COLO668 (cell line): Measurements from ENCODE around the gene GAD1.

Source experiments
- DNase-seq: peaks from one replicate; lab custom pipeline; 2025; ENCODE audit not compliant: unreplicated experiment; lab: John Stamatoyannopoulos, UW

Gene GAD1

DNA sequence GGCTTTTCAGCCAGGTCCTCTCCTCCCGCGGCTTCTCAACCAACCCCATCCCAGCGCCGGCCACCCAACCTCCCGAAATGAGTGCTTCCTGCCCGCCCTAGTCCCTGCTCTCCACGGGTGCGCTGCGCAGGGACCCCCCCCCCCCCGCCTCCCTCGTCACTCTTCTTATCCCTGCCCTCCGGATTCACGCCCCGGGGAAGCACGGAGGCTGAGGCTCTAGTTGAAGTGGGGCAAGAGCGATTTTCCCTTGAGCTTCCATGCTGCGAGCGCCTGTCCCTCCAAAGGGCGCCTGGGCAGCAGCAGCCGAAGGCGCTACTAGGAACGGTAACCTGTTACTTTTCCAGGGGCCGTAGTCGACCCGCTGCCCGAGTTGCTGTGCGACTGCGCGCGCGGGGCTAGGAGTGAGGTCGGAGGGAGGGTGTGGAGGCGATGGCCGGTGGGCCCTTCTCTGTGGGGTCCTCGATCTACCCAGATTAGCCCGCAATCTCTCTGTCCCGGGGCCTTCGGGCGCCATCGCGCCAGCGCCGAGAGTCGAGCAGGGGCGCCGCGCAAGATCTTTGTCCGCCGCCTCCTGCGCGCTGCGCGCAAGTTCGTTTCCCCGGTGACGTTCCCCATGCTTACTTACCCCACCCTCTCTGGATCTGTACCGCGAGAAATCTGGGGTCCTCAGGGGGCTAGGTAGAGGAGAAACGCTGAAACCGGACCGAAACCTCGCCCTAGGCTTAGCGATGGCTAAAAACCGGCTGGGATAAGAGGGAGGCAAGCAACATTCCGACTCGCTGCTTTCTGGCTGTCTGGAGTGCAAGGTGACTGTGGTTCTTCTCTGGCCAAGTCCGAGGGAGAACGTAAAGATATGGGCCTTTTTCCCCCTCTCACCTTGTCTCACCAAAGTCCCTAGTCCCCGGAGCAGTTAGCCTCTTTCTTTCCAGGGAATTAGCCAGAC is 677 bp downstream of the GAD1 start:
- peak; percentile 77 for DNase-seq

DNA sequence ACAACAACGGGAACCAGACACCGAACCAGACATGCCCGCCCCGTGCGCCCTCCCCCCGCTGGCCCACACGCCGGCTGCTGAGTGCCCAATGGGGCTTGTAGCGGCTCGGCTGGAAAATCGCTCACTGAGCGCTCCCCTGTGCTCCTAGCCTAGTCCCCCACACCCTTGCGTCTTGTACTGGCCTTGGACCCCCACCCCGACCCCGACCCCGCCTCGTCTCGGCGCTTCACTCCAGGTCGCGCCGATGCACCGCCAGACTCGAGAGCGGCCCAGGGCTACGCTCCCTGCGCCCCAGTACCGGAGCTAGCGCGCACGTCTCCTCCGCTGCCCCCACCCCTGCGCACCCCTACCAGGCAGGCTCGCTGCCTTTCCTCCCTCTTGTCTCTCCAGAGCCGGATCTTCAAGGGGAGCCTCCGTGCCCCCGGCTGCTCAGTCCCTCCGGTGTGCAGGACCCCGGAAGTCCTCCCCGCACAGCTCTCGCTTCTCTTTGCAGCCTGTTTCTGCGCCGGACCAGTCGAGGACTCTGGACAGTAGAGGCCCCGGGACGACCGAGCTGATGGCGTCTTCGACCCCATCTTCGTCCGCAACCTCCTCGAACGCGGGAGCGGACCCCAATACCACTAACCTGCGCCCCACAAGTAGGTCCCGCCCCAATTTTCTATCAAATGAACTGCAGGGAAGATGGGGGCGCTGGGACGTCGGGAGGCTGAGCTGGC is 1.5 kb downstream of the GAD1 start:
- peak; percentile 59 for DNase-seq

GRCh38 chr2:170818752-170819470 is 2.2 kb downstream of the GAD1 start:
- DNase-seq, result no peak

GRCh38 chr2:170819680-170820664 is 3.3 kb downstream of the GAD1 start:
- no peak for DNase-seq

- DNase-seq, result no peak
Observed at GRCh38 chr2:170820757-170821530, 4.3 kb downstream of the GAD1 start.

DNA sequence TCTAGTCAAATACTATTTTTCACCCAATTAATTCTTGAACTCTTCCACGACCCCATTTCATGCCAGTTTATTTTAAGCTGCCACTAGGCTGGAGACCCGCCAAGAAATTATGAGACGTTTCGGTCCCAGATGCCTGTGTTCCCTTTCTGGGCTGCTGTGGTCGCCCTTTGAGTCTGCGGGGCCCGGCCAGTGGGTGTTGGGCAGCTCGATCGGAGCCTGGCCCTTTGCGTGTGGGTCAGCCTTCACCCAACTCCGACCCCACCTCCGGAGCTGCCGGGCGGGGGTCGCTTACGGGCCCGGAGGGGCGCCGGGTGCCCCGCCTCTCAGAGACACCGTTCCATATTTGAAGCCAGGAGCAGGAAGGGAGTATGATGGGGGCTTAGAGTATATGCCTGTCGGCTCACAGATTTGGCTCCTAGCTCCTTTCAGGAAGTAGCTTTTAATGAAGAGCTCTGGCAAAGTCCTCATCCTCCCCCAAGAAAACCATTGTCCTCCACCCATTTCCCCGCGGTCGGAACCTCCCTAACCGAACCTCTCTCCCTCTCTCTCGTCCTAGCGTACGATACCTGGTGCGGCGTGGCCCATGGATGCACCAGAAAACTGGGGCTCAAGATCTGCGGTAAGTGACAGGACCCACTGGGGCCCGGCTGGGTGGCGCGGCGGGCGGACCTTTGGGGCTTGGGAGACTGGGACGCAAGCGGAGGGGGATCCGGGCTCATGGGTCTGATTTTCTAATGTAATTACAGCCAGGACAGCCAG is 5.0 kb downstream of the GAD1 start:
- DNase-seq, result no peak

GRCh38 chr2:170822290-170823087 is 5.8 kb downstream of the GAD1 start:
- no peak for DNase-seq

DNA sequence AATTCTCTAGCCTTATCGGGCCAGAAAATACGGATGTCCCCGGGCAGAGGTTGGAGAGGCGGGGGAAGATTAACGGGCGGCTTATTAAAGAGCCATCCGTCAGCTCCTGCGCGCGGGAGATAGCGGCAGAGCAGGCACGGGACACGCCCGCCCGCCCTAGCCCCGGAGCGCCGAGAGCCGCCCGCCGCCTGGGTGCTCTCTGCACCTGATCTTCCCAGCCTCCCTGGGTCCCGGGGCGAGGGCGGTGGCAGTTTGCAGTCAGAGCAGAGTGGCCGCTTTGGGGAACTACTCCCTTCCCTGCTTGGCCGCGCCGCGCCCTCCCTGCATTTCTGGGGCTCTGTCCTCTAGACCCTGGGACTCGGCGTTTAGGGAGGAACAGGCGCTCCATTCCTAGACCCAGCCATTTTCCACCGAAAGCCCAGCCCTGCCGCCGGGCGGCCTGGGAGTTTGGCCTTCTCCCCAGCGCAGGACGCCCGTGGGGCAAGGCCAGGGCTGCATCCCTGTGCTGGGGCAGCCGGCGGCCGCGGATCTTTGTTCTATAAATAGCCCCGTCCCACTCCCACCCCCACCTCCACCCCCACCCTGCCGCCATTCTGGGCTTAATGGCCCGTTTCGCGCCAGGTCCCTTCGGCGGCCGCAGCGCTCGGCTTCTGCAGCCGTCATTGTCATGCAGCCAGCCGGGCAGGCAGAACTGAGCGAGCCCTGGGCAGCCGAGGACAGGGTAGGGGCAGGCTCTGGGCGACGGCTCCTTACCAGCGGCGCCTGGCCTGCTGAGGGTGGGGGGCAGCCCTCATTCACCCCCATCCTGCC is 6.6 kb downstream of the GAD1 start:
- no peak for DNase-seq

GRCh38 chr2:170823898-170824215 is 7.2 kb downstream of the GAD1 start:
- no peak for DNase-seq

- DNase-seq, result no peak
Observed at GRCh38 chr2:170824526-170825015, 7.9 kb downstream of the GAD1 start.

- DNase-seq, result no peak
Observed at GRCh38 chr2:170827841-170828532, 11.3 kb downstream of the GAD1 start.

- DNase-seq, result no peak
Observed at GRCh38 chr2:170828533-170828916, 11.8 kb downstream of the GAD1 start.

- DNase-seq, result no peak
Observed at GRCh38 chr2:170829036-170829435, 12.3 kb downstream of the GAD1 start.

DNA sequence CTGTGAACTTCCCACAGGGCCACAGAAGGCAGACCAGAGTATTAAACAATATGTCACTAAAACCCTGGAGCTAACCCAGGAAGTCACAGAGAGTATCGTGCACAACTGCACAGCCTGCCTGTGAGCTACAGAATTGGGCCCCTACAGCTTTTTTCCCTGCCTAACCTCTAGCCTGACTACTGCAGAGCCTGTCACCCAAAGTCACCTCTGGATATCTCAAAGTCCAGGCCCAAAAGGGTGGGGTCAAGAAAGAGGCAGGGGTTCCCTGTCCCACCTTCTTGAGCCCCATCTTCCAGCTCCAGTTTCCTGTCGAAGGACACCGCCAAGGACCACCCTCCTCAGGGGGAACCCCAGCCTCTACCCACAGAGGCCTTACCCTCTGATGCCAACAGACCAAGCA is 13.5 kb downstream of the GAD1 start:
- DNase-seq, result no peak

GRCh38 chr2:170831115-170831514 is 14.4 kb downstream of the GAD1 start:
- DNase-seq, result no peak

DNA sequence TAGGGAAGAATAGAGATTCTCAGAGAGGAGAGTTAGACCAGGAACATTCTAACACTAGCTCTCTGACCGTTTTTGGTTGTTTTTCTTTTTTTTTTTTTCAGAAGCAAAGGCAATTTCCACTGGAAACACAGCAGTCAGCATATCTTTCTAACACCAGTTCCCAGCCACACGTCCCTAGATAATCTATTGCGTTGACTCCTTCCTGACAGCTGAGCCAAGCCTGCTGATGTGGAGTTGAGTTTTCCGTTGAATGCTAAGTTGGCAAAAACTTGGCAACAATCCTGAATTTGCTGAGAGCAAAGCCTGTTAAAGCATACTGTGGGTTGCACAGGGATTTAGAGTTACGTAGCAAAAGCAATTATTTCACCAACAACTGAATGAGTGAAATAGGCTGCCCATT is 19.3 kb downstream of the GAD1 start:
- no peak for DNase-seq
